A549 (cell line): ENCODE results near the gene LYRM2. TPM values are rescaled to one million over a fixed set of nuclear protein-coding genes. Genes with fewer than 3 reads are reported as not detected.

ENCODE experiments used
- ATAC-seq, 2 experiments: fragments of 200-7000 bp in 1 of 2; fragments of >200 bp in 1 of 2; cut with Nextera tagmentation in 1 of 2; cut with Tn5 transposase in 1 of 2; 3 replicates each; pipeline versions ENCODE4 v1.8.0 to v1.9.1; 2018 to 2020; ENCODE audit warnings: mild to moderate bottlenecking in 1 of 2, moderate library complexity in 1 of 2
- CTCF ChIA-PET: fragments of 300-600 bp; sonication (Branson Sonifier 250); formaldehyde crosslinking; extraction: SDS; loops from one replicate; lab custom pipeline; 2021; ENCODE audit warnings: antibody characterized with exemption, inconsistent platforms; lab: Yijun Ruan, JAX
- POLR2A ChIA-PET: fragments of 350-600 bp; formaldehyde crosslinking; extraction: SDS; loops from one replicate; lab custom pipeline; 2021; ENCODE audit warnings: antibody characterized with exemption, inconsistent platforms; lab: Yijun Ruan, JAX
- DNase-seq, 2 experiments: peaks; one replicate each; pipeline versions ENCODE4 v3.0.0 to v3.0.0-alpha.2; 2011 to 2016; ENCODE audit warnings: low read depth in 1 of 2, low spot score in 1 of 2
- FAIRE-seq: peaks from 2 replicates; lab custom pipeline; 2011; peaks lifted over from hg19 to GRCh38; lab: Jason Lieb, UNC
- H3K27ac ChIP-seq, 2 experiments: fragments of >200 bp; sonication (Bioruptor Twin); formaldehyde crosslinking; 3 replicates each; pipeline ENCODE4 v1.5.1; 2016 to 2017
- H3K4me1 ChIP-seq: fragments of >200 bp; sonication (Bioruptor Twin); formaldehyde crosslinking; 3 replicates; pipeline ENCODE4 v1.6.1; 2016
- H3K4me2 ChIP-seq: fragments of >200 bp; sonication (Bioruptor Twin); formaldehyde crosslinking; 3 replicates; pipeline ENCODE4 v1.6.1; 2016
- H3K4me3 ChIP-seq: fragments of >200 bp; sonication (Bioruptor Twin); formaldehyde crosslinking; 3 replicates; pipeline ENCODE4 v1.5.1; 2016
- H3K9me3 ChIP-seq: fragments of >200 bp; sonication (Bioruptor Twin); formaldehyde crosslinking; 3 replicates; pipeline ENCODE4 v1.6.1; 2016
- CBX2 ChIP-seq: fragments of 200-600 bp; sonication (generic); IDR thresholded peaks from 2 replicates; pipeline ENCODE4 v1.6.1; 2016; ENCODE audit warnings: low read depth, mild to moderate bottlenecking, borderline replicate concordance
- CBX8 ChIP-seq: fragments of 200-600 bp; sonication (generic); IDR thresholded peaks from 2 replicates; pipeline ENCODE4 v1.6.1; 2016
- CEBPB ChIP-seq, 2 experiments: fragments of >200 bp in 1 of 2; sonication (Bioruptor Twin) in 1 of 2; formaldehyde crosslinking in 1 of 2; IDR thresholded peaks; 2 replicates each; pipeline ENCODE4 v1.6.1; 2012 to 2016
- CHD2 ChIP-seq: fragments of 150-350 bp; IDR thresholded peaks from 2 replicates; pipeline ENCODE4 v1.6.1; 2014; ENCODE audit warnings: low read length; ENCODE audit not compliant: partially characterized antibody
- CHD4 ChIP-seq: fragments of 200-600 bp; sonication (generic); IDR thresholded peaks from 2 replicates; pipeline ENCODE4 v1.6.1; 2016; ENCODE audit warnings: antibody characterized with exemption, mild to moderate bottlenecking, borderline replicate concordance
- EHF ChIP-seq: fragments of 250-450 bp; sonication (Bioruptor Pico); IDR thresholded peaks from 2 replicates; pipeline ENCODE4 v1.5.0; 2020; ENCODE audit warnings: mild to moderate bottlenecking
- EP300 ChIP-seq, 2 experiments: fragments of >200 bp; sonication (Bioruptor Twin); formaldehyde crosslinking; IDR thresholded peaks; 2 replicates in 1 of 2; 3 replicates in 1 of 2; pipeline ENCODE4 v1.6.1; 2016 to 2017
- ESRRA ChIP-seq: fragments of 150-350 bp; IDR thresholded peaks from 2 replicates; pipeline ENCODE4 v1.6.1; 2014; ENCODE audit warnings: mild to moderate bottlenecking, low read length, borderline replicate concordance
- FOSB ChIP-seq: fragments of 250-450 bp; sonication (Bioruptor Pico); IDR thresholded peaks from 2 replicates; pipeline ENCODE4 v1.5.0; 2020; ENCODE audit warnings: mild to moderate bottlenecking, moderate library complexity
- GATA3 ChIP-seq: IDR thresholded peaks from 2 replicates; pipeline ENCODE4 v1.6.1; 2012; ENCODE audit warnings: borderline replicate concordance
- HDAC2 ChIP-seq: fragments of 200-600 bp; sonication (generic); IDR thresholded peaks from 2 replicates; pipeline ENCODE4 v1.6.1; 2016
- HOXA7 ChIP-seq: fragments of 250-450 bp; sonication (Bioruptor Pico); IDR thresholded peaks from 2 replicates; pipeline ENCODE4 v1.5.0; 2020; ENCODE audit warnings: mild to moderate bottlenecking, moderate library complexity
- MAFK ChIP-seq: fragments of 450-650 bp; IDR thresholded peaks from 2 replicates; pipeline ENCODE4 v1.6.1; 2014; ENCODE audit not compliant: partially characterized antibody
- MAZ ChIP-seq: fragments of 150-350 bp; IDR thresholded peaks from 2 replicates; pipeline ENCODE4 v1.6.1; 2014; ENCODE audit warnings: antibody characterized with exemption, low read depth, low read length, borderline replicate concordance
- NR3C1 ChIP-seq: fragments of >200 bp; sonication (Bioruptor Twin); formaldehyde crosslinking; IDR thresholded peaks from 3 replicates; pipeline ENCODE4 v1.6.1; 2017
- POLR2AphosphoS2 ChIP-seq: conservative IDR thresholded peaks from 2 replicates; pipeline ENCODE4 v1.6.1; 2012; ENCODE audit warnings: low read length, improper control_type of control experiment, inconsistent platforms
- RAD21 ChIP-seq, 2 experiments: fragments of >200 bp in 1 of 2; sonication (Bioruptor Twin) in 1 of 2; formaldehyde crosslinking in 1 of 2; IDR thresholded peaks in 1 of 2; conservative IDR thresholded peaks in 1 of 2; 2 replicates in 1 of 2; 3 replicates in 1 of 2; pipeline ENCODE4 v1.6.1; 2012 to 2018; ENCODE audit warnings: inconsistent platforms in 1 of 2
- RARB ChIP-seq: fragments of 250-450 bp; sonication (Bioruptor Pico); IDR thresholded peaks from 2 replicates; pipeline ENCODE4 v1.8.0; 2021; ENCODE audit warnings: mild to moderate bottlenecking, moderate library complexity
- RFX5 ChIP-seq: fragments of 450-650 bp; IDR thresholded peaks from 2 replicates; pipeline ENCODE4 v1.7.1; 2014; ENCODE audit warnings: antibody characterized with exemption, mild to moderate bottlenecking, moderate library complexity
- RNF2 ChIP-seq: fragments of 200-600 bp; sonication (generic); IDR thresholded peaks from 2 replicates; pipeline ENCODE4 v1.6.1; 2016; ENCODE audit warnings: low read depth, mild to moderate bottlenecking, antibody characterized with exemption, moderate library complexity, borderline replicate concordance
- SREBF2 ChIP-seq: fragments of 450-650 bp; IDR thresholded peaks from 2 replicates; pipeline ENCODE4 v1.6.1; 2014; ENCODE audit warnings: mild to moderate bottlenecking, moderate library complexity
- ZC3H11A ChIP-seq: fragments of 450-650 bp; IDR thresholded peaks from 2 replicates; pipeline ENCODE4 v1.6.1; 2014; ENCODE audit warnings: antibody characterized with exemption, mild to moderate bottlenecking
- WGBS: methylation state at CpG from one replicate; pipeline ENCODE4 v1.1.6; 2017; ENCODE audit errors: missing lambda C conversion rate; 5-methylcytosine and 5-hydroxymethylcytosine counted together
- polyA plus RNA-seq, 4 experiments: library from polyadenylated mRNA; depleted of rRNA in 3 of 4; stranded (reverse); fragments of >200 nt; fragmentation: RNase III in 1 of 4; extraction: RNeasy Plus Mini Kit Qiagen cat#74134 plus additional on column Dnase treatment in 1 of 4; gene quantifications; 2 replicates in 3 of 4; 3 replicates in 1 of 4; pipeline ENCODE4 v1.2.3, GENCODE V29; 2011 to 2017
- TF ChIP-seq, protein P1 (sequence below): fragments of 450-650 bp; IDR thresholded peaks from 2 replicates; pipeline ENCODE4 v1.6.1; 2014; ENCODE audit warnings: antibody characterized with exemption
- TF ChIP-seq, protein P2 (sequence below): fragments of >200 bp; sonication (Bioruptor Twin); formaldehyde crosslinking; IDR thresholded peaks from 3 replicates; pipeline ENCODE4 v1.5.1; 2016
- TF ChIP-seq, protein P3 (sequence below): fragments of 200-600 bp; sonication (generic); IDR thresholded peaks from 2 replicates; pipeline ENCODE4 v1.6.1; 2016; ENCODE audit warnings: antibody characterized with exemption, mild to moderate bottlenecking, moderate library complexity
- TF ChIP-seq, protein P4 (sequence below): IDR thresholded peaks from 2 replicates; pipeline ENCODE4 v1.6.1; 2012; ENCODE audit warnings: low read depth, borderline replicate concordance

Gene LYRM2
- polyA plus RNA-seq, 2 of the 4 experiments (the other 2 are of a cell fraction), result 33.2 to 56.0 TPM

DNA sequence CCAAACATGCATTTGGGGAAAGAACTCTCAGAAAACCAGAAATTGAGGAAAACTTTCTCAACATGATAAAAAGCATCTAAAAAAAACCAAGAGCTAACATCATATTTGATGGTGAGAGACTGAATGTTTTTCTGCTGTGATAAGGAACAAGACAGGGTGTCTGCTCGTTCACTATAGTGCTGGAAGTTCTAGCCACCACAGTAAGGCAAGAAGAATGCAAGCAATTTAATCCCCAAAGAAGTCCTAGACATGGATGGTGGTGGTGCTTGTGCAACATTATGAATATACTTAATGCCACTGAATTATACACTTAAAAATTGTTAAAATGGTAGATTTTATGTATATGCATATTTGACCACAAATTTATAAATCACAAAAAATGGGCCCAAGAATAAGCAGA lies 53.4 kb downstream of the LYRM2 start:
- no peak for TF ChIP-seq POLR2AphosphoS2
- ChIA-PET POLR2A (no interaction called here), CTCF (no interaction called here)
- Histone ChIP-seq H3K4me1 (no peaks in the 10 kb centered on the region), H3K4me2 (no peak overlapping the region), H3K4me3 (no peak overlapping the region), H3K27ac (no peak overlapping the region), H3K9me3 (no peaks in the 10 kb centered on the region)
- no peak for DNase-seq
- no peak for ATAC-seq
- no peak for FAIRE-seq
- WGBS, result 40% methylated on average over 1 of the region's 1 CpG

DNA sequence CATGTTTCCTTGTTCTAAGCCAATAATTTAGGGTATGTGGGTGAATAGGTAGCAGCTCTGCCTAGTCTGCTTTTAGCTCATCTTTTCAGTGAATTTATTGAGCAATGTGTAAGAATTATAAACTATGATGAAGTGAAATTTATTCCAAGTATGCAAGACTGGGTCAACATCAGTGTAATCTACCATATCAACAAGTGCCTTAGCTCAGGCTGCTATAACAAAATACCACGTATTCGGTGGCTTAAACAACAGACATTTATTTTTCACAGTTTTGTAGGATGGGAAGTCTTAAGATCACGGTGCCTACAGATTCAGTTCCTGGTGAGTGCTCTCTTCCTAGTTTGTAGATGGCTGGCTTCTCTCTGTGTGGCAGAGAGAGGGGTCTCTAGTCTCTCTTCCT lies 54.0 kb downstream of the LYRM2 start:
- no peak for ATAC-seq
- H3K9me3 ChIP-seq, result no peaks in the 10 kb centered on the region
- WGBS, result 74% methylated on average over 3 of the region's 3 CpGs
- no peaks in the 10 kb centered on the region for H3K4me1 ChIP-seq
- CTCF ChIA-PET, result no interaction called here
- H3K27ac ChIP-seq, result no peak overlapping the region
- FAIRE-seq, result no peak
- POLR2A ChIA-PET, result no interaction called here
- DNase-seq, result no peak
- H3K4me3 ChIP-seq, result no peak overlapping the region
- no peak overlapping the region for H3K4me2 ChIP-seq
- no peak for TF ChIP-seq EHF
- TF ChIP-seq RFX5, result no peak
- no peak for TF ChIP-seq CBX2
- TF ChIP-seq, protein P1, sequence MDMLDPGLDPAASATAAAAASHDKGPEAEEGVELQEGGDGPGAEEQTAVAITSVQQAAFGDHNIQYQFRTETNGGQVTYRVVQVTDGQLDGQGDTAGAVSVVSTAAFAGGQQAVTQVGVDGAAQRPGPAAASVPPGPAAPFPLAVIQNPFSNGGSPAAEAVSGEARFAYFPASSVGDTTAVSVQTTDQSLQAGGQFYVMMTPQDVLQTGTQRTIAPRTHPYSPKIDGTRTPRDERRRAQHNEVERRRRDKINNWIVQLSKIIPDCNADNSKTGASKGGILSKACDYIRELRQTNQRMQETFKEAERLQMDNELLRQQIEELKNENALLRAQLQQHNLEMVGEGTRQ, result no peak
- TF ChIP-seq NR3C1, result no peak
- TF ChIP-seq CEBPB (IDR thresholded peaks at IDR 0.05), result no peak
- no peak for TF ChIP-seq GATA3
- no peak for TF ChIP-seq RAD21 (conservative IDR thresholded peaks at IDR 0.05 in 1 of 2, IDR thresholded peaks at IDR 0.05 in 1 of 2)
- no peak for TF ChIP-seq RARB (CRISPR knock-in tag)
- no peak for TF ChIP-seq HOXA7 (CRISPR knock-in tag)
- TF ChIP-seq HDAC2, result no peak
- no peak for TF ChIP-seq EP300 (IDR thresholded peaks at IDR 0.05)
- no peak for TF ChIP-seq SREBF2
- TF ChIP-seq, protein P2, sequence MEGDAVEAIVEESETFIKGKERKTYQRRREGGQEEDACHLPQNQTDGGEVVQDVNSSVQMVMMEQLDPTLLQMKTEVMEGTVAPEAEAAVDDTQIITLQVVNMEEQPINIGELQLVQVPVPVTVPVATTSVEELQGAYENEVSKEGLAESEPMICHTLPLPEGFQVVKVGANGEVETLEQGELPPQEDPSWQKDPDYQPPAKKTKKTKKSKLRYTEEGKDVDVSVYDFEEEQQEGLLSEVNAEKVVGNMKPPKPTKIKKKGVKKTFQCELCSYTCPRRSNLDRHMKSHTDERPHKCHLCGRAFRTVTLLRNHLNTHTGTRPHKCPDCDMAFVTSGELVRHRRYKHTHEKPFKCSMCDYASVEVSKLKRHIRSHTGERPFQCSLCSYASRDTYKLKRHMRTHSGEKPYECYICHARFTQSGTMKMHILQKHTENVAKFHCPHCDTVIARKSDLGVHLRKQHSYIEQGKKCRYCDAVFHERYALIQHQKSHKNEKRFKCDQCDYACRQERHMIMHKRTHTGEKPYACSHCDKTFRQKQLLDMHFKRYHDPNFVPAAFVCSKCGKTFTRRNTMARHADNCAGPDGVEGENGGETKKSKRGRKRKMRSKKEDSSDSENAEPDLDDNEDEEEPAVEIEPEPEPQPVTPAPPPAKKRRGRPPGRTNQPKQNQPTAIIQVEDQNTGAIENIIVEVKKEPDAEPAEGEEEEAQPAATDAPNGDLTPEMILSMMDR, result no peak
- TF ChIP-seq MAZ, result no peak
- TF ChIP-seq ZC3H11A, result no peak
- TF ChIP-seq FOSB (CRISPR knock-in tag), result no peak
- TF ChIP-seq CHD2, result no peak
- TF ChIP-seq CBX8, result no peak
- no peak for TF ChIP-seq RNF2

DNA sequence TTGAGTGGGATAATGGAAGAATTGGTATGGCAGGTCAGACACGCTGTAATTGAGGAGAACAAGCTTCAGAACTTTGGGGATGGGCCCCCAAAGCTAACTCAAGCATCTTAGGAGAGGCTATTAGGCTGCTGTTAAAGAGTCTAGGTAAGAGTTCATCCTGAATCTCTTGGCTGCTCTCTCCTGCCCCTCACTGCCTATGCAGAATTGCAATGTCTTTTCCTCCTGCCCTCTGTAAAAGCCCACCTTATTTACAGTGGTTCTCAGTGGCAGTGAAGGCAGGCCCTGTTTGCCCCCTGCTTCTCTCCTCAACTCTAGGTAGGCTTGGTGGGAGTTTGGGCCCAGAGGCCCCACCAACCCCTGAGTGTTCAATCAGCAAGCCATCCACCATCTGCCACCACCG lies 55.0 kb downstream of the LYRM2 start:
- no peak overlapping the region for H3K4me2 ChIP-seq
- CTCF ChIA-PET, result no interaction called here
- DNase-seq, result no peak
- no peaks in the 10 kb centered on the region for H3K9me3 ChIP-seq
- H3K4me1 ChIP-seq, result no peaks in the 10 kb centered on the region
- POLR2A ChIA-PET, result no interaction called here
- ATAC-seq, result no peak
- no peak for FAIRE-seq
- H3K4me3 ChIP-seq, result no peak overlapping the region
- no peak for TF ChIP-seq CHD4
- no peak for TF ChIP-seq MAFK
- TF ChIP-seq RFX5, result no peak
- TF ChIP-seq, protein P3, sequence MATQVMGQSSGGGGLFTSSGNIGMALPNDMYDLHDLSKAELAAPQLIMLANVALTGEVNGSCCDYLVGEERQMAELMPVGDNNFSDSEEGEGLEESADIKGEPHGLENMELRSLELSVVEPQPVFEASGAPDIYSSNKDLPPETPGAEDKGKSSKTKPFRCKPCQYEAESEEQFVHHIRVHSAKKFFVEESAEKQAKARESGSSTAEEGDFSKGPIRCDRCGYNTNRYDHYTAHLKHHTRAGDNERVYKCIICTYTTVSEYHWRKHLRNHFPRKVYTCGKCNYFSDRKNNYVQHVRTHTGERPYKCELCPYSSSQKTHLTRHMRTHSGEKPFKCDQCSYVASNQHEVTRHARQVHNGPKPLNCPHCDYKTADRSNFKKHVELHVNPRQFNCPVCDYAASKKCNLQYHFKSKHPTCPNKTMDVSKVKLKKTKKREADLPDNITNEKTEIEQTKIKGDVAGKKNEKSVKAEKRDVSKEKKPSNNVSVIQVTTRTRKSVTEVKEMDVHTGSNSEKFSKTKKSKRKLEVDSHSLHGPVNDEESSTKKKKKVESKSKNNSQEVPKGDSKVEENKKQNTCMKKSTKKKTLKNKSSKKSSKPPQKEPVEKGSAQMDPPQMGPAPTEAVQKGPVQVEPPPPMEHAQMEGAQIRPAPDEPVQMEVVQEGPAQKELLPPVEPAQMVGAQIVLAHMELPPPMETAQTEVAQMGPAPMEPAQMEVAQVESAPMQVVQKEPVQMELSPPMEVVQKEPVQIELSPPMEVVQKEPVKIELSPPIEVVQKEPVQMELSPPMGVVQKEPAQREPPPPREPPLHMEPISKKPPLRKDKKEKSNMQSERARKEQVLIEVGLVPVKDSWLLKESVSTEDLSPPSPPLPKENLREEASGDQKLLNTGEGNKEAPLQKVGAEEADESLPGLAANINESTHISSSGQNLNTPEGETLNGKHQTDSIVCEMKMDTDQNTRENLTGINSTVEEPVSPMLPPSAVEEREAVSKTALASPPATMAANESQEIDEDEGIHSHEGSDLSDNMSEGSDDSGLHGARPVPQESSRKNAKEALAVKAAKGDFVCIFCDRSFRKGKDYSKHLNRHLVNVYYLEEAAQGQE, result no peak
- TF ChIP-seq ESRRA, result no peak
- TF ChIP-seq, protein P4, sequence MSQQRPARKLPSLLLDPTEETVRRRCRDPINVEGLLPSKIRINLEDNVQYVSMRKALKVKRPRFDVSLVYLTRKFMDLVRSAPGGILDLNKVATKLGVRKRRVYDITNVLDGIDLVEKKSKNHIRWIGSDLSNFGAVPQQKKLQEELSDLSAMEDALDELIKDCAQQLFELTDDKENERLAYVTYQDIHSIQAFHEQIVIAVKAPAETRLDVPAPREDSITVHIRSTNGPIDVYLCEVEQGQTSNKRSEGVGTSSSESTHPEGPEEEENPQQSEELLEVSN, result no peak
- no peak overlapping the region for H3K27ac ChIP-seq
- 88% methylated on average over 2 of the region's 2 CpGs for WGBS
